Stimulated activated CD4-positive, alpha-beta T cell treated with anti-CD3 and anti-CD28 coated beads, Interleukin-4, amount 100 ng/mL, for 4 hours (primary cell): Measurements from ENCODE around the gene KCP.

Experiments
- DNase-seq, 2 experiments: peaks; one replicate each; pipeline ENCODE4 v3.0.0-alpha.2; 2020

Gene KCP

DNA sequence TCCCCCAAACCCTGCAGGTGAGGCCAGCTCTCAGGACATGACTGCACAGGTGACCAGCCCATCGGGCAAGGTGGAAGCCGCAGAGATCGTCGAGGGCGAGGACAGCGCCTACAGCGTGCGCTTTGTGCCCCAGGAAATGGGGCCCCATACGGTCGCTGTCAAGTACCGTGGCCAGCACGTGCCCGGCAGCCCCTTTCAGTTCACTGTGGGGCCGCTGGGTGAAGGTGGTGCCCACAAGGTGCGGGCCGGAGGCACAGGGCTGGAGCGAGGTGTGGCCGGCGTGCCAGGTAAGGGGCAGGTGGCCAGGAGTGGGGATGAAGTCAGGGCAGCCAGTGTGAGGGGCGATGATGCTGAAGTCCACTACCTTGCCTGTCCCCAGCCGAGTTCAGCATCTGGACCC, 56.1 kb downstream of the KCP start:
- DNase-seq = no peak

DNA sequence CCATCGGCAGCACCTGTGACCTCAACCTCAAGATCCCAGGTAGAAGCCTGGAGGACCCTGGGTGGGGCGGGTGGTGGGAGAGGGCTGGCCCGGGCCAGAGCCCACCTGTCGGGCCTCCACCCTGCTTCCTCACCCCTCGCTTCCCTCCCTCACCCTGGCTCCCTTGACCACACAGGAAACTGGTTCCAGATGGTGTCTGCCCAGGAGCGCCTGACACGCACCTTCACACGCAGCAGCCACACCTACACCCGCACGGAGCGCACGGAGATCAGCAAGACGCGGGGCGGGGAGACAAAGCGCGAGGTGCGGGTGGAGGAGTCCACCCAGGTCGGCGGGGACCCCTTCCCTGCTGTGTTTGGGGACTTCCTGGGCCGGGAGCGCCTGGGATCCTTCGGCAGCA, 56.7 kb downstream of the KCP start:
- no peak for DNase-seq

DNA sequence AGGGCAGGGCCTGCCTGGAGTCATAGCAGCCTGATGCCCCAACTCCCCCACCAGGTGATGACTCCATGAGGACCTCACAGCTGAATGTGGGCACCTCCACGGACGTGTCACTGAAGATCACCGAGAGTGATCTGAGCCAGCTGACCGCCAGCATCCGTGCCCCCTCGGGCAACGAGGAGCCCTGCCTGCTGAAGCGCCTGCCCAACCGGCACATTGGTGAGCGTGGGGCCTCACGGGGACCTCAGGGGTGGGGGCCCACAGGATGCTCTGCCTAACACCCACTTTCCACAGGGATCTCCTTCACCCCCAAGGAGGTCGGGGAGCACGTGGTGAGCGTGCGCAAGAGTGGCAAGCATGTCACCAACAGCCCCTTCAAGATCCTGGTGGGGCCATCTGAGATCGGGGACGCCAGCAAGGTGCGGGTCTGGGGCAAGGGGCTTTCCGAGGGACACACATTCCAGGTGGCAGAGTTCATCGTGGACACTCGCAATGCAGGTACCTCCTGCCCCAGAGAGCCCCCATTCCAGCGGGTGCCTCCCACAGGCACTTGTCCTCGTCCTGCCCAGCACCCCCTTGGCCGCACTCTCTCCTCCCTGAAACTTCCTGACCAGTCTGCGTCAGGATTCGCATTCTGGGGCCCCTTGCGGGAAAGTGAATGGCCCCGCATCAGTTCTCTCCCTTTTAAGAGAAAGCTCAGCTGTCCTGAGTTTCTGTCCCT, 57.8 kb downstream of the KCP start:
- DNase-seq = no peak

DNA sequence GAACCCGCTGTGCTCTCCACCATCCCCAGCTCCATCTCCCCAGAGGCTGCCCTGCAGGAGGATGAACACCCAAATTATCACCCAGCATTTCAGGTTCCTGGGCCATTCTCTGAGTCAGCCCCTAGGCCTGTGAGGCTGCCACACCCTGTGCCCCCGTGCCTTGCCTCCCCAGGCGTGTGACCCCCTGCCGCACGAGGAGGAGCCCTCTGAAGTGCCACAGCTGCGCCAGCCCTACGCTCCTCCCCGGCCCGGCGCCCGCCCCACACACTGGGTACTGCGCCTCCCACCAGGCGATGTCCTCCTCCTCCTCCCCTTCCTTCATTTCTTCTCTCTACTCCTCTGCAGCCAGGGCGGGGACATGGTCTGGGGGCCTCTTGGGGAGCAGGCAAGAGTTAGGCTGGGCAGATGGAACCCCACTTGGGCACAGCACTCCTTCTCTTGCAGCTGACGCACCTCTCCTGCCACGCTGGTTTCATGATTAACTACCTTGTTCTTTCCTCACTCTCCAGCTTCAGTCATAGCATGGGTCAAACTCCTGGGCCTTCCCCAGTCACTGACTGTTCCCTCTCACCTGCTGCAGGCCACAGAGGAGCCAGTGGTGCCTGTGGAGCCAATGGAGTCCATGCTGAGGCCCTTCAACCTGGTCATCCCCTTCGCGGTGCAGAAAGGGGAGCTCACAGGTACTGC, 60.6 kb downstream of the KCP start:
- DNase-seq = no peak

DNA sequence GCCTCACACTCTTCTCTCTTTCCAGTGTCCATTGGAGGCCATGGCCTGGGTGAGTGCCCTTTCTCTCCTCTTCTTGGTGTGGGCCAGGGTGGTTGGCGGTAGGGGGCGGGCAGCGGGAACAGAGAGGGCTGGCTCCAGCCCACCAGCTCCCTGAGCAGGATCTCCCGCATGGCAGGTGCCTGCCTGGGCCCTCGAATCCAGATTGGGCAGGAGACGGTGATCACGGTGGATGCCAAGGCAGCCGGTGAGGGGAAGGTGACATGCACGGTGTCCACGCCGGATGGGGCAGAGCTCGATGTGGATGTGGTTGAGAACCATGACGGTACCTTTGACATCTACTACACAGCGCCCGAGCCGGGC, 61.4 kb downstream of the KCP start:
- DNase-seq = no peak

DNA sequence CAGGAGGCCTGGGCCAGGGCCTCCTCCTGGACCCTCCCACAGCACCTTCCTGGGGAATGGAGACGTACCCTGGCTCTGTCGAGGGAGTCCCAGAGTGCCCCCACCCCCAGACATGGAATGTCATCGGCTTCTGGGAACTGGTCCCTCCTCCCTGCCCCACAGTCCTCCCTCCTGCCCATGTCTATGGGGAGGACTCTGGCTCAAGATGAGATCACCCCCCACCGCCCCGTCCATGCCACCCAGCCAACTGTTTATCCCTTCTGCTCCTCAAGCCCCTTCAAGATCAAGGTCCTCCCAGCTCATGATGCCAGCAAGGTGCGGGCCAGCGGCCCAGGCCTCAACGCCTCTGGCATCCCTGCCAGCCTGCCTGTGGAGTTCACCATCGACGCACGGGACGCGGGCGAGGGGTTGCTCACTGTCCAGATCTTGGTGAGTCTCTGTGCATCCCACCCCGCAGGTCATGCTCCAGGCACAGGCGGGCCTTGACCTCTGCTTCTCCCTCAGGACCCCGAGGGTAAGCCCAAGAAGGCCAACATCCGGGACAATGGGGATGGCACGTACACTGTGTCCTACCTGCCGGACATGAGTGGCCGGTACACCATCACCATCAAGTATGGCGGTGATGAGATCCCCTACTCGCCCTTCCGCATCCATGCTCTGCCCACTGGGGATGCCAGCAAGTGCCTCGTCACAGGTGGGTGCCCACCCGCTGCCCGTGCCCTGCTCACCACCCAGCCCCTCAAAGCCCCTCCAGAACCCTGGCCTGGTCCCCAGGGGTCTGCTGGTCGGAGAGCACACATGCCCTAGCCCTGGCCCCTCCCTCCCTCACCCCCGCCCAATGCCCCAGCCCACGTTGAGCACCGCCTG, 62.0 kb downstream of the KCP start:
- DNase-seq = no peak

DNA sequence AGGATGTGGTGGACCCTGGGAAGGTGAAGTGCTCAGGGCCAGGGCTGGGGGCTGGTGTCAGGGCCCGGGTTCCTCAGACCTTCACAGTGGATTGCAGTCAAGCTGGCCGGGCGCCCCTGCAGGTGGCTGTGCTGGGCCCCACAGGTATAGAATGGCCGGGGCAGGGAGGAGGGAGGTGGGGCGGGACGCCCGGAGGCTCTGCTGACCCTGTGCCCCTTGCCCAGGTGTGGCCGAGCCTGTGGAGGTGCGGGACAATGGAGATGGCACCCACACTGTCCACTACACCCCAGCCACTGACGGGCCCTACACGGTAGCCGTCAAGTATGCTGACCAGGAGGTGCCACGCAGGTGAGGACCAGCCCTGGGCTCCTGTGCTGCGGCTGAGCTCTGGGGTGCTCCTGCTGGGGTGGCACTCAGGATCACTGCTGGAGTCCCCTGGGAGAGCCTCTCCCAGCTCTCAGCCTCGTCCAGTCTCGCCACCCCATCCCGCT, 62.7 kb downstream of the KCP start:
- DNase-seq = no peak

DNA sequence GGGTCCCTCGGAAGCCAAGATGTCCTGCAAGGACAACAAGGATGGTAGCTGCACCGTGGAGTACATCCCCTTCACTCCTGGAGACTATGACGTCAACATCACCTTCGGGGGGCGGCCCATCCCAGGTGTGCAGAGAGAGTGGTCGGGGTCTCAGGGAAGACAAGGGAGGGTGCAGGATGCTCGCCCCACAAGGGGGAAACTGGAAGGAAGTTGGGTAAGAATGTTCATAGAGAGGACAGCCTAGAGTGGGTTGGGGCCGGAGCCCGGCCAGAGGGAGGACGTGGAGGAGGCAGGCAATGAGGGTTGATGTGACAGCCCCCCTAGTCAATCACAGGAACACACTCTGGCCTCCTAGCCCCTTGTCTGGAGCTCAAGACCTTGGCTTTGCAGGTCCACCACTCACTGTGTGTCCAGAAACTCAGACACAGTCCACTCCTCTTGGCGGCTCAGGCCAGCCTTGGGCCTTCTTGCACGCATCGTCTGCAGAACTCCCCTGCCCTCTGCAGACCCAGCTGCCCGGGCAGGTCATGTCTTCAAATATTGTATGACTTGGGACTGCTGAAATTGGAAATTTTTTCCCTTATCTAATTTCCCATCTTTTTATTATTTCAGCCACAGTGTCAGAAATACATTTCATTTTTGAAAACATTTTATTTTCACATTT, 63.6 kb downstream of the KCP start:
- DNase-seq = no peak

DNA sequence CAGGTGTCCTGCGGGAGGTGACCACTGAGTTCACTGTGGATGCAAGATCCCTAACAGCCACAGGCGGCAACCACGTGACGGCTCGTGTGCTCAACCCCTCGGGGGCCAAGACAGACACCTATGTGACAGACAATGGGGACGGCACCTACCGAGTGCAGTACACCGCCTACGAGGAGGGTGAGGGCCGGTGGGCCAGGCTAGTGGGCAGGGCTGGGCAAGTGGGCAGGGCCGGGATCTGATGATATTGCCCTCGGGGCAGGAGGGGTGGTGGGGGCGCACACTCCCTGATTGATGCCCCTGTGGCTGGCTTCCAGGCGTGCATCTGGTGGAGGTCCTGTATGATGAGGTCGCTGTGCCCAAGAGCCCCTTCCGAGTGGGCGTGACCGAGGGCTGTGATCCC, 64.5 kb downstream of the KCP start:
- no peak for DNase-seq

DNA sequence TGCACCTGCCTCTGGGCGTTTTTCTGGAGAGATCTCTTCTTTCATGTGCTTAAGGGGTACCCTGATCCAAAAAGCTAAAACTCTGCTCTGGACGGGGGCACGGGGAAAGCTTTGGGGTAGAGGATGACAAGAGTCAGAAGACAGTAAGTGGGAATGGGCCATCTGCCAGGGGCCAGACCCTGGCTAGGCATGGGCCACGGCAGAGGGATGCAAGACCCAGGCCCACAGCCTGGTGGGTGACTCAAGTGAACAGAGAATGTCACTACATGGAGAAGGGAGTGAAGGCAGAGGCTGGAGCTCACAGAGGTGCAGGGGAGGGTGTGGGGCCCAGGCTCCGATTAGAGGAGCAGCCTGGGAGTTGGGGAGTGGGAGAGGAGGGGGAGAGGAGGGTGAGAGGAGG, 65.0 kb downstream of the KCP start:
- DNase-seq = no peak

DNA sequence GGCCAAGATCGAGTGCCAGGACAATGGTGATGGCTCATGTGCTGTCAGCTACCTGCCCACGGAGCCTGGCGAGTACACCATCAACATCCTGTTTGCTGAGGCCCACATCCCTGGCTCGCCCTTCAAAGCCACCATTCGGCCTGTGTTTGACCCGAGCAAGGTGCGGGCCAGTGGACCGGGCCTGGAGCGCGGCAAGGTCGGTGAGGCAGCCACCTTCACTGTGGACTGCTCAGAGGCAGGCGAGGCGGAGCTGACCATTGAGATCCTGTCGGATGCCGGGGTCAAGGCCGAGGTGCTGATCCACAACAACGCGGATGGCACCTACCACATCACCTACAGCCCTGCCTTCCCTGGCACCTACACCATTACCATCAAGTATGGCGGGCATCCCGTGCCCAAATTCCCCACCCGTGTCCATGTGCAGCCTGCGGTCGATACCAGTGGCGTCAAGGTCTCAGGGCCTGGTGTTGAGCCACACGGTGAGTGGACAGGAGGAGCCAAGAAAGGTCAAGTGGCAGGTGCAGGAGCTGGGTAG, 65.7 kb downstream of the KCP start:
- no peak for DNase-seq

DNA sequence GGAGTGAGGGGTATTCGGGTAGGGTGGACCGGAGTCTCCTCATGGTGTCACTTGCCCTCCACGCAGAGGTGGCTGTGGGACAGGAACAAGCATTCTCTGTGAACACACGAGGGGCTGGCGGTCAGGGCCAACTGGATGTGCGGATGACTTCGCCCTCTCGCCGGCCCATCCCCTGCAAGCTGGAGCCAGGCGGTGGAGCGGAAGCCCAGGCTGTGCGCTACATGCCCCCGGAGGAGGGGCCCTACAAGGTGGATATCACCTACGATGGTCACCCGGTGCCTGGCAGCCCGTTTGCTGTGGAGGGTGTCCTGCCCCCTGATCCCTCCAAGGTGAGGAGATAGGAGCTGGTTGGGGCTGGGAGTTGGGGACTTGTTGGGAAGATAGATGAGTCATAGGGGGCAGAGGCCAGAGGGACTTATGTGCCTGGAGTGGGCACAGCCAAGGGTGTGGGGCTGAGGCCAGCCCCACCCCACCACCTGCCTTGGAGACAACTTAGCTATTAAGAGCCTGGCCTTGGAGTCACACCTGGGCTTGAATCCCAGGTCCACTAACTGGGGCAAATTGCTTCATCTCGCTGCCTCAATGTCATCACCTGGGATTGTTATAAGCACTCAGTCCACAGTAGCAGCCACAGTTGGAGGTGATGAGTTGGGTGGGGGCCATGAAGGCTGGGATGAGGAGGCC, 66.4 kb downstream of the KCP start:
- DNase-seq = no peak

DNA sequence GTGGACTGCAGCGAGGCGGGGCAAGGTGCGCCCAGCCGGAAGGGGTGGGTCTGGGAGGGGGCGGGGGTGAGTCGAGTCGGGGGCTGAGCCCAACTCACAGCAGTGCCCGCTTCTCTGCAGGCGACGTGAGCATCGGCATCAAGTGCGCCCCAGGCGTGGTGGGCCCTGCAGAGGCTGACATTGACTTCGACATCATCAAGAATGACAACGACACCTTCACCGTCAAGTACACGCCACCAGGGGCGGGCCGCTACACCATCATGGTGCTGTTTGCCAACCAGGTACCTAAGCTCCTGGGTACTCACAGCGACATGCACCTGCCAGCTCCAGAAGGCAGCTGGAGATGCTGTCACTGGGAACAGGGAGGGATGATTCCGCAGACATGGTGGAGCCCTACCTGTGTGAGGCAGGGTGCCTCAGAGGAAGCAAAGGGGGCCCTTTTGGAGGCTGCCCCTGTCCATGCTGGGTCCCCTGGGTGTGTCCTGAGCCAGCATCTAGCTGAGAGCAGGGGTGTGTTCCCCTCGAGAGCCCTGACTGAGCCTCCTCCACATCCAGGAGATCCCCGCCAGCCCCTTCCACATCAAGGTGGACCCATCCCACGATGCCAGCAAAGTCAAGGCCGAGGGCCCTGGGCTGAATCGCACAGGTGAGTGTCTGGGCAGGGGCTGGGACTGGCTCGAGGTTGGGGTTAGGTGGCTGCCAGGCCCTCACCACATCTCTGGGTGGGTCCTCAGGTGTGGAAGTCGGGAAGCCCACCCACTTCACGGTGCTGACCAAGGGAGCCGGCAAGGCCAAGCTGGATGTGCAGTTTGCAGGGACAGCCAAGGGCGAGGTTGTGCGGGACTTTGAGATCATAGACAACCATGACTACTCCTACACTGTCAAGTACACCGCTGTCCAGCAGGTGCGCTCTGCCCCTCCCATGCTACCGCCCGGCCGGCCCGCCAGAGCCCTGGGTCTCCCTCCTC, 67.6 kb downstream of the KCP start:
- no peak for DNase-seq

DNA sequence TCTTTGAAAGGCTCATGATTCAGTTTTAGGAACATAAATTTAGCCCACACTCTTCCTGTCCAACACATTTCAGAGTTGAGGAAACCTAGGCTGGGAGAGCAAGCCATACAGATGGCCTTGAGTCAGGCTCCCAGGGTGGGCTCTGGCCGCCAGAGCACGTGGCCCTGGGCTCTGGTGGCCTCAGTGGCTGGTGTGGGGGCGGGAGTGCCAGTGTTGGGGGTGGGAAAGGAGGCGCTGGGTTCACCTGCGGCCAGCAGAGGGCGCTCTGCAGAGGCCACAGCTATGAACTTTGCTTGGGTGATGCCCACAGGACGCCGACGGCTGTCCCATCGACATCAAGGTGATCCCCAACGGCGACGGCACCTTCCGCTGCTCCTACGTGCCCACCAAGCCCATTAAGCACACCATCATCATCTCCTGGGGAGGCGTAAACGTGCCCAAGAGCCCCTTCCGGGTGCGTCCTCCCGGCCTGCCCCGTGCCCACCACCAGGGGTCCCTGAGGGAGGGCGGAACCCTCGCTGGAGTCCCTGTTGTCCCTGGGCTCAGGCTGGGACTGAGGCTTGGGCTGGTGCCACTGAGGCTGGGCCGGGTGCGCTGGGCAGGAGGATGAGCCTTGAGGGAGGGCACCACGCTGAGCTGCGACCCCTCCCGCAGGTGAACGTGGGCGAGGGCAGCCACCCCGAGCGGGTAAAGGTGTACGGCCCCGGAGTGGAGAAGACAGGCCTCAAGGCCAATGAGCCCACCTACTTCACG, 68.4 kb downstream of the KCP start:
- peak; percentile 39 to 58 for DNase-seq

DNA sequence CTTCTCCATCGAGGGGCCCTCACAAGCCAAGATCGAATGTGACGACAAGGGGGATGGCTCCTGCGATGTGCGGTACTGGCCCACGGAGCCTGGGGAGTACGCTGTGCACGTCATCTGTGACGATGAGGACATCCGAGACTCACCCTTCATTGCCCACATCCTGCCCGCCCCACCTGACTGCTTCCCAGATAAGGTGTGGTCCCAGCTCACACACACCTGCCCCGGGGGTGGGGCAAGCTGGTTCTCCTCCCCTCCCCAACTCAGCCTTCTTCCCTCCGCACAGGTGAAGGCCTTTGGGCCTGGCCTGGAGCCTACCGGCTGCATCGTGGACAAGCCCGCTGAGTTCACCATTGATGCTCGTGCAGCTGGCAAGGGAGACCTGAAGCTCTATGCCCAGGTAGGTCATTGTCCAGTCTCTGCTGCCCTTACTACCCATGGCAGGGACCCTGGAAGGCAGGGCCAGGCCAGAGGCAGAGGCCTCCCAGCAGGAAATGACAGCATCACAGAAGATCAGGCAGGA, 69.3 kb downstream of the KCP start:
- DNase-seq = no peak

DNA sequence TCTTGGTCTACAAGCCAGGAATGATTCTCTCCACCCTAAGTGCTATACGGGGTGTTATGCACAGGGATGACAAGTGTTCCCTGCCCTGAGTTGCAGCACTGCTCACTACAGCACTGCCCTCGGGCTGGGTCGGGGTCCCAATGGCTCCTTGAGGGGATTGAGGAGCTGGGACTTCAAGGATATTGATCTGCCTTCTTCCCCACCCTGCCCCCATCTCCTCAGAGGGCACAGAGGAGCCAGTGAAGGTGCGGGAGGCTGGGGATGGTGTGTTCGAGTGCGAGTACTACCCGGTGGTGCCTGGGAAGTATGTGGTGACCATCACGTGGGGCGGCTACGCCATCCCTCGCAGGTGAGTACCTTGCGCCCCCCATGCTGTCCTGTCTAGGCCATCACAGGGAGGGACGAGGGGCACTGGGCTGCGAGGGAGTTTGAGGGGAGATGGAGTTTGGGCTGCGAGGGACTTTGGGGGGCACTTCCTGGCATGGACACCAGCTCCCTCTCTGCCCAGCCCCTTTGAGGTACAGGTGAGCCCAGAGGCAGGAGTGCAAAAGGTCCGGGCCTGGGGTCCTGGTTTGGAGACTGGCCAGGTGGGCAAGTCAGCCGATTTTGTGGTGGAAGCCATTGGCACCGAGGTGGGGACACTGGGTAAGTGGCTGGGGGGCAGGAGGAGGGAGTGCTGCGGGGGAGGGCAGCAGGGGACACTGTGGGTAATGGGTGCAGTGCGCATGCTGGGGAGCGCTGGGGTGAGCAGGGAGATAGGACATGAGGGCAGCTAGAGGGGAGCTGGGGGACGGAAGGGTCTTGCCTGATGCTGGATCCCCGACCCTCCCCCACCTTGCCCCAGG, 70.0 kb downstream of the KCP start:
- DNase-seq = no peak

DNA sequence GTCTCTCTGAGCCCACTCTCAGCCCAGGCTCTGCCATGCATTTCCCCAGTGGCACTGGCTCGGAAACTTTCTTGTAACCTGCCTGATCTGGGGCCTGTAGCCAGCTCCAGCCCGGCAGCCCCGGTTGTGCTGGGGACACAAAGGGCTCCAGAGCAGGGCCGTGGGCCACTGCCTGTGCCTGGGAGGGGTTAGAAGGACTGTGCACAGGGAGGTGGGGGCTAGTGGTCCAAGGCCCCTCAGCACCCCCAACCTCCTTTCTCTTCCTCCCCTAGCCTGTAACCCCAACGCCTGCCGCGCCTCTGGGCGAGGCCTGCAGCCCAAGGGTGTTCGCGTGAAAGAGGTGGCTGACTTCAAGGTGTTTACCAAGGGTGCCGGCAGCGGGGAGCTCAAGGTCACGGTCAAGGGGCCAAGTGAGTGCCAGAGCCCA, 70.7 kb downstream of the KCP start:
- DNase-seq = no peak

DNA sequence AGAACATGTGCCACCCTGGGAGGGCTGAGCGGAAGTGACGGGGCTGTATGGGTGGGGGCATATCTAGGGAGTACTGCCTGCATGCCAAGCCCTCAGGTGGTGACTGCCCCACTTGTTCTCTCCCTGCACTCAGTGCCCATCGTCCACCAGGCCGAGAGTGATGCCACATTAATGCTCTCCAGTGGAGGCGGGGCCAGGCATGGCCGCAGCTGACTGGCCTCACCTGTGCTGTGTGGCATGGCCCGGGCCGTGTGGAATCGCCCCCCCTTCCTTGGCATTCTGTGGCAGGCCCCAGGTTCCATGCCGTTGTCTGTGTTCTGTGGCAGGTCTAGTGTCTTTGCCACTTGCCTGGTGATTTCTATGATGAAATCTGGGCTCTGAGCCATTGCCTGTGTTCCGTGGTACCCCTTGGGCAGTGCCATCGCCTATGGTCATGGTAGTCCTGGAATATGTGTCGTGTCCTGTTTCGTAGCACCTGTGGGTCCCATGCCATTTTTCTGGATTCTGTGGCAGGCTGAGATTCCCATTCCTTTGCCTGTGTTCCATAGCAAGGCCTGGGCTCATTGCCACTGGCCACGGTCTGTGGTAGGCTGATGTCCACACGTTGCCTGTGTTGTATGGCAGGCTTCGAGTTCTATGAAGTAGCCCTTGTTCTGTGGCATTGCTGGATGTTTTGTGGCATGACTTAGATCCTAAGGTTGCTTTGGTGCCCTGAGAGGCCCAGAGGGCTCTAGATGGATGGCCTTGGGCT, 71.4 kb downstream of the KCP start:
- no peak for DNase-seq
